Smooth muscle cell (in vitro differentiated cells): ENCODE results near the gene TADA2B. TPM values are rescaled to one million over a fixed set of nuclear protein-coding genes. Genes with fewer than 3 reads are reported as not detected.

ENCODE experiments used
- DNase-seq: peaks from one replicate; lab custom pipeline; 2025; ENCODE audit not compliant: unreplicated experiment; lab: John Stamatoyannopoulos, UW
- H2AFZ ChIP-seq: fragments of 200-600 bp; sonication (generic); 2 replicates; pipeline ENCODE4 v1.6.0; 2016; ENCODE audit warnings: antibody characterized with exemption, low read depth, mild to moderate bottlenecking
- H3F3A ChIP-seq: fragments of 200-600 bp; sonication (generic); 2 replicates; pipeline ENCODE4 v1.6.0; 2017; ENCODE audit warnings: antibody characterized with exemption, low read depth
- H3K27ac ChIP-seq: fragments of 200-600 bp; sonication (generic); 2 replicates; pipeline ENCODE4 v1.5.1; 2016; ENCODE audit warnings: low read depth, mild to moderate bottlenecking
- H3K27me3 ChIP-seq: fragments of 200-600 bp; sonication (generic); 2 replicates; pipeline ENCODE4 v1.6.1; 2016; ENCODE audit warnings: low read depth, mild to moderate bottlenecking
- H3K36me3 ChIP-seq: fragments of 200-600 bp; sonication (generic); 2 replicates; pipeline ENCODE4 v1.5.1; 2016; ENCODE audit warnings: low read depth
- H3K4me1 ChIP-seq: fragments of 200-600 bp; sonication (generic); 2 replicates; pipeline ENCODE4 v1.5.1; 2016; ENCODE audit warnings: low read depth
- H3K4me2 ChIP-seq: fragments of 200-600 bp; sonication (generic); 2 replicates; pipeline ENCODE4 v1.6.0; 2016; ENCODE audit warnings: mild to moderate bottlenecking
- H3K4me3 ChIP-seq: fragments of 200-600 bp; sonication (generic); 2 replicates; pipeline ENCODE4 v1.5.1; 2016; ENCODE audit warnings: mild to moderate bottlenecking
- H3K79me2 ChIP-seq: fragments of 200-600 bp; sonication (generic); 2 replicates; pipeline ENCODE4 v1.6.0; 2016; ENCODE audit warnings: low read depth, mild to moderate bottlenecking
- H3K9ac ChIP-seq: fragments of 200-600 bp; sonication (generic); 2 replicates; pipeline ENCODE4 v1.6.0; 2016; ENCODE audit warnings: low read depth
- H3K9me3 ChIP-seq: fragments of 200-600 bp; sonication (generic); replicated peaks from 2 replicates; pipeline ENCODE4 v1.5.1; 2016; ENCODE audit warnings: low read depth
- H4K20me1 ChIP-seq: fragments of 200-600 bp; sonication (generic); 2 replicates; pipeline ENCODE4 v1.6.0; 2016; ENCODE audit warnings: low read depth
- CTCF ChIP-seq: fragments of 200-600 bp; sonication (generic); IDR thresholded peaks from 2 replicates; pipeline ENCODE4 v1.5.1; 2017; ENCODE audit warnings: borderline replicate concordance, mild to moderate bottlenecking, antibody characterized with exemption; ENCODE audit not compliant: insufficient read depth, poor library complexity, severe bottlenecking
- WGBS: methylation state at CpG from one replicate; pipeline ENCODE4 v1.1.7; 2016; ENCODE audit warnings: low lambda C conversion rate; 5-methylcytosine and 5-hydroxymethylcytosine counted together
- polyA plus RNA-seq: library from polyadenylated mRNA; unstranded; fragments of >200 nt; fragmentation: Nextera tagmentation; extraction: Ambion mirVana; gene quantifications from 2 replicates; pipeline ENCODE4 v1.2.1, GENCODE V29; 2016
- total RNA-seq: library from RNA; depleted of rRNA; stranded (reverse); fragments of >200 nt; gene quantifications from 2 replicates; pipeline ENCODE4 v1.2.3, GENCODE V29; 2014

Gene TADA2B
- total and polyA plus RNA-seq, 2 experiments from 2014 or later, result 6.3 to 9.1 TPM

GRCh38 chr4:7000421-7001176 is 42.6 kb upstream of the TADA2B start:
- WGBS, result 97% methylated on average over 18 of the region's 18 CpGs

GRCh38 chr4:7001271-7001670 is 41.9 kb upstream of the TADA2B start:
- no peak for TF ChIP-seq CTCF
- H4K20me1 ChIP-seq, result no peaks in the 10 kb centered on the region
- no peak overlapping the region for H3K4me2 ChIP-seq
- no peak for DNase-seq
- no peak overlapping the region for H2AFZ ChIP-seq
- H3K4me3 ChIP-seq, result no peak overlapping the region
- no peaks in the 10 kb centered on the region for H3K27me3 ChIP-seq
- no peak overlapping the region for H3K27ac ChIP-seq
- no peak overlapping the region for H3K9ac ChIP-seq
- H3K79me2 ChIP-seq, result peaks cover 4% of the 10 kb centered on the region
- 98% methylated on average over 7 of the region's 7 CpGs for WGBS
- no peaks in the 10 kb centered on the region for H3K4me1 ChIP-seq
- peaks cover 14% of the 10 kb centered on the region for H3K36me3 ChIP-seq
- peaks cover 3% of the 10 kb centered on the region for H3F3A ChIP-seq
- H3K9me3 ChIP-seq, result no peaks in the 10 kb centered on the region

More at GRCh38 chr4:7000421-7001176, 42.6 kb upstream of the TADA2B start:
- H3K79me2 ChIP-seq, result peaks cover 4% of the 10 kb centered on the region
- H3K36me3 ChIP-seq, result peaks cover 14% of the 10 kb centered on the region
- no peak for DNase-seq
- H3F3A ChIP-seq, result peaks cover 3% of the 10 kb centered on the region
- H3K27ac ChIP-seq, result no peak overlapping the region
- H3K27me3 ChIP-seq, result no peaks in the 10 kb centered on the region
- H3K9ac ChIP-seq, result no peak overlapping the region
- no peaks in the 10 kb centered on the region for H3K9me3 ChIP-seq
- no peaks in the 10 kb centered on the region for H4K20me1 ChIP-seq
- no peak overlapping the region for H2AFZ ChIP-seq
- H3K4me2 ChIP-seq, result no peak overlapping the region
- no peak overlapping the region for H3K4me3 ChIP-seq
- no peaks in the 10 kb centered on the region for H3K4me1 ChIP-seq
- no peak for TF ChIP-seq CTCF

GRCh38 chr4:7002336-7002735 is 40.8 kb upstream of the TADA2B start:
- Histone ChIP-seq H3K79me2 (peaks cover 4% of the 10 kb centered on the region), H3K9ac (no peak overlapping the region), H3K27ac (no peak overlapping the region), H3K4me2 (no peak overlapping the region), H2AFZ (no peak overlapping the region), H3K4me3 (no peak overlapping the region), H3K9me3 (no peaks in the 10 kb centered on the region), H3F3A (peaks cover 3% of the 10 kb centered on the region), H3K4me1 (peaks cover 7% of the 10 kb centered on the region), H3K27me3 (no peaks in the 10 kb centered on the region), H3K36me3 (peaks cover 6% of the 10 kb centered on the region), H4K20me1 (no peaks in the 10 kb centered on the region)
- no peak for TF ChIP-seq CTCF
- WGBS, result 97% methylated on average over 7 of the region's 7 CpGs
- no peak for DNase-seq
